HEK293T (cell line): ENCODE results near the gene TNFAIP6.

ENCODE experiments used
- CTCF ChIA-PET: fragments of 350-600 bp; formaldehyde crosslinking; extraction: SDS; loops from one replicate; lab custom pipeline; 2021; ENCODE audit warnings: antibody characterized with exemption, inconsistent platforms; lab: Yijun Ruan, JAX
- POLR2A ChIA-PET: fragments of 350-600 bp; formaldehyde crosslinking; extraction: SDS; loops from one replicate; lab custom pipeline; 2020; ENCODE audit warnings: antibody characterized with exemption, inconsistent platforms; lab: Yijun Ruan, JAX
- DNase-seq: peaks from one replicate; pipeline ENCODE4 v3.0.0; 2012; ENCODE audit warnings: mixed read lengths; ENCODE audit errors: extremely low spot score
- ARNT ChIP-seq: fragments of 450-650 bp; IDR thresholded peaks from 2 replicates; pipeline ENCODE4 v1.6.1; 2017; ENCODE audit warnings: mild to moderate bottlenecking
- BHLHE40 ChIP-seq: fragments of 450-650 bp; IDR thresholded peaks from 2 replicates; pipeline ENCODE4 v1.6.1; 2016; ENCODE audit warnings: mild to moderate bottlenecking, moderate library complexity, borderline replicate concordance
- CTBP1 ChIP-seq: fragments of 450-650 bp; IDR thresholded peaks from 2 replicates; pipeline ENCODE4 v1.6.1; 2016; ENCODE audit warnings: borderline replicate concordance
- ELF4 ChIP-seq: fragments of 450-650 bp; IDR thresholded peaks from 2 replicates; pipeline ENCODE4 v1.6.1; 2017; ENCODE audit warnings: antibody characterized with exemption
- FOXA1 ChIP-seq: fragments of 450-650 bp; IDR thresholded peaks from 2 replicates; pipeline ENCODE4 v1.6.1; 2016; ENCODE audit warnings: mild to moderate bottlenecking
- FOXK2 ChIP-seq: fragments of 450-650 bp; IDR thresholded peaks from 2 replicates; pipeline ENCODE4 v1.6.1; 2016; ENCODE audit warnings: mild to moderate bottlenecking
- FOXM1 ChIP-seq: fragments of 450-650 bp; IDR thresholded peaks from 2 replicates; pipeline ENCODE4 v1.6.1; 2017; ENCODE audit warnings: mild to moderate bottlenecking, borderline replicate concordance
- HDGF ChIP-seq: fragments of 450-650 bp; IDR thresholded peaks from 2 replicates; pipeline ENCODE4 v1.6.1; 2017; ENCODE audit warnings: antibody characterized with exemption, borderline replicate concordance
- L3MBTL2 ChIP-seq: fragments of 450-650 bp; conservative IDR thresholded peaks from 2 replicates; pipeline ENCODE4 v1.6.1; 2016; ENCODE audit warnings: mild to moderate bottlenecking
- LEF1 ChIP-seq: fragments of 450-650 bp; IDR thresholded peaks from 2 replicates; pipeline ENCODE4 v1.6.1; 2017; ENCODE audit warnings: mild to moderate bottlenecking, borderline replicate concordance
- NFRKB ChIP-seq: fragments of 450-650 bp; IDR thresholded peaks from 2 replicates; pipeline ENCODE4 v1.6.1; 2016; ENCODE audit warnings: mild to moderate bottlenecking, moderate library complexity
- SP1 ChIP-seq: fragments of 450-650 bp; IDR thresholded peaks from 2 replicates; pipeline ENCODE4 v1.6.1; 2017
- SUZ12 ChIP-seq: fragments of 450-650 bp; IDR thresholded peaks from 2 replicates; pipeline ENCODE4 v1.6.1; 2016; ENCODE audit warnings: mild to moderate bottlenecking
- TARDBP ChIP-seq: fragments of 450-650 bp; IDR thresholded peaks from 2 replicates; pipeline ENCODE4 v1.6.1; 2016
- ZNF384 ChIP-seq: fragments of 450-650 bp; IDR thresholded peaks from 2 replicates; pipeline ENCODE4 v1.6.1; 2016
- TF ChIP-seq, protein P1 (sequence below): fragments of 450-650 bp; IDR thresholded peaks from 2 replicates; pipeline ENCODE4 v1.6.1; 2016

The TNFAIP6 gene

DNA sequence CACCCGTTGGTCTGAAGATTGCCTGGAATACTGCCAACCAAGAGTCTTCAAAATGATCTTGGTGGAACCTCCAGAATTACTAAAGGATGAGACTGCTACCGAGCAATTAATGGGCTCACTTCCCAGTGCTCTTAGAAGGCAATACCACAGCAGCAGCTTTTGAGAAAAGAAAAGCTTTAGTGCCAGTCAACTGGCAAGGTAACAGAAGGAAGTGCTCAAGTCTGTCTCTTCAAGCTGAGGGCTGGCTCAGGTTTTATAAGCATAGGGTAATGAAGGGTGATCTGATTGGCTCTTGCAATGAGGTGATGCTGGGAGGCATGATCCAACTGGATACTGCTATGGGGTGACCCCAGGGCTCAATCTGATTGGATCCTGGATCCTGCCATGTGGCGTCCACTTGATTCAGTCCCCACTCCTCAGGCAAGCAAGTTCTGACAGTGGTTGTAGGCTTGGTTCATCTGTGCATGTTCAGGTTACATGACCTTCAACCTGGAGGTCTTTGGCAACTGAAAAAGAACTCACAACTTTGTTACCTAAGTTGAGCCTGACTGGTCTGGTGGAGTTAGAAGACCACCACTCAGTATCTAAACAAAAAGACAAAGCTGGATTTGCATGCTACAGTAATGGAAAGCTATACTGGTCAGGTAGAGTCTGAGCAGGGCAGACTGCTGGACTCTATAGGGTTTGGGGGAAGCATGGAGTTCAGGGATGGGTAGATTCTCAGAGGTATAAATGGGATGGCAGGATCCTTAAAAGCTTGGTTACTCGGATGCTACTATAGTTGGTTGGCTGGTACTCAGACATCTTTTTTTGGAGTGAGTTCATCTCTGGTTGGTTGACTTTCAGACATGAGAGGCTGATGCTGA is 38.4 kb downstream of the TNFAIP6 start:
- ChIA-PET POLR2A (no interaction called here), CTCF (no interaction called here)
- TF ChIP-seq ELF4: no peak
- DNase-seq: no peak

GRCh38 chr2:151399981-151400380 is 42.6 kb downstream of the TNFAIP6 start:
- TF ChIP-seq HDGF: no peak
- TF ChIP-seq ARNT: no peak
- no peak for TF ChIP-seq NFRKB
- DNase-seq: no peak
- POLR2A ChIA-PET: no interaction called here
- CTCF ChIA-PET: no interaction called here

GRCh38 chr2:151401149-151401548 is 43.8 kb downstream of the TNFAIP6 start:
- no peak for DNase-seq
- ChIA-PET POLR2A (no interaction called here), CTCF (no interaction called here)
- TF ChIP-seq BHLHE40 (no peak), NFRKB (no peak), SUZ12 (no peak), FOXK2 (no peak), ARNT (no peak), CTBP1 (no peak), SP1 (no peak), ZNF384 (no peak), FOXA1 (no peak), HDGF (no peak), FOXM1 (no peak), LEF1 (no peak), L3MBTL2 (no peak), ELF4 (no peak), TARDBP (no peak)
- TF ChIP-seq, protein P1, sequence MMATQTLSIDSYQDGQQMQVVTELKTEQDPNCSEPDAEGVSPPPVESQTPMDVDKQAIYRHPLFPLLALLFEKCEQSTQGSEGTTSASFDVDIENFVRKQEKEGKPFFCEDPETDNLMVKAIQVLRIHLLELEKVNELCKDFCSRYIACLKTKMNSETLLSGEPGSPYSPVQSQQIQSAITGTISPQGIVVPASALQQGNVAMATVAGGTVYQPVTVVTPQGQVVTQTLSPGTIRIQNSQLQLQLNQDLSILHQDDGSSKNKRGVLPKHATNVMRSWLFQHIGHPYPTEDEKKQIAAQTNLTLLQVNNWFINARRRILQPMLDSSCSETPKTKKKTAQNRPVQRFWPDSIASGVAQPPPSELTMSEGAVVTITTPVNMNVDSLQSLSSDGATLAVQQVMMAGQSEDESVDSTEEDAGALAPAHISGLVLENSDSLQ: no peak

- ChIA-PET CTCF (no interaction called here), POLR2A (no interaction called here)
- TF ChIP-seq FOXK2 (no peak), TARDBP (no peak), HDGF (no peak), NFRKB (no peak)
- DNase-seq: no peak
These were observed 46.5 kb downstream of the TNFAIP6 start for GRCh38 chr2:151403914-151404313.

DNA sequence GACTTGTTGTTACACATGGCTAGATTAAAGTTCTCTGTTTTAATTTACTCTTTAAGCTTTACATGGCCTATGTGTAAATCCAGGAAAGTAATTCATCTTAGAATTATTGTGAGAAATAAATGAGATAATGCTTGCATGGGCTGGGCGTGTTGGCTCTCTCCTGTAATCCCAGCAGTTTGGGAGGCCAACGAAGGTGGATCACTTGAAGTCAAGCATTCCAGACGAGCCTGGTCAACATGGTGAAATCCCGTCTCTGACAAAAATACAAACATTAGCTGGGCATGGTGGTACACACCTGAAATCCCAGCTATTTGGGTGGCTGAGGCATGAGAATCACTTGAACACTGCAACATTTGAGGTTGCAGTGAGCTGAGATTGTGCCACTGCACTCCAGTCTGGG is 48.0 kb downstream of the TNFAIP6 start:
- CTCF ChIA-PET: no interaction called here
- TF ChIP-seq SP1: no peak
- TF ChIP-seq ELF4: no peak
- TF ChIP-seq LEF1: no peak
- TF ChIP-seq L3MBTL2: no peak
- TF ChIP-seq, protein P1: no peak
- no peak for TF ChIP-seq HDGF
- no peak for TF ChIP-seq CTBP1
- no peak for TF ChIP-seq ARNT
- TF ChIP-seq TARDBP: no peak
- TF ChIP-seq FOXM1: no peak
- no peak for TF ChIP-seq ZNF384
- TF ChIP-seq NFRKB: no peak
- TF ChIP-seq SUZ12: no peak
- POLR2A ChIA-PET: no interaction called here
- no peak for DNase-seq

- CTCF ChIA-PET: no interaction called here
- no peak for TF ChIP-seq SP1
- TF ChIP-seq L3MBTL2: no peak
- TF ChIP-seq BHLHE40: no peak
- TF ChIP-seq, protein P1: no peak
- TF ChIP-seq ELF4: no peak
- no peak for TF ChIP-seq TARDBP
- TF ChIP-seq ZNF384: no peak
- no peak for TF ChIP-seq FOXK2
- no peak for TF ChIP-seq FOXA1
- TF ChIP-seq FOXM1: no peak
- TF ChIP-seq LEF1: no peak
- TF ChIP-seq HDGF: no peak
- TF ChIP-seq ARNT: no peak
- no peak for TF ChIP-seq SUZ12
- no peak for TF ChIP-seq CTBP1
- DNase-seq: no peak
- POLR2A ChIA-PET: no interaction called here
These were observed 49.9 kb downstream of the TNFAIP6 start for GRCh38 chr2:151407281-151407680.
